HepG2 (cell line): Measurements from ENCODE around the gene NIN. TPM values are rescaled to one million over a fixed set of nuclear protein-coding genes. Genes with fewer than 3 reads are reported as not detected.

ENCODE experiments used
- ATAC-seq: fragments of 200-7000 bp; cut with Tn5 transposase; 3 replicates; pipeline ENCODE4 v1.9.1; 2020; ENCODE audit warnings: mild to moderate bottlenecking, moderate library complexity
- BruUV-seq: library from RNA; stranded (reverse); fragments of 400-500 nt; replicated peaks from 2 replicates; lab custom pipeline; 2021; lab: Mats Ljungman, UMichigan
- CTCF ChIA-PET: fragments of 300-600 bp; formaldehyde crosslinking; extraction: SDS; loops from one replicate; lab custom pipeline; 2021; ENCODE audit warnings: low total read pairs, inconsistent platforms, low intra/inter-chr PET ratio; lab: Yijun Ruan, JAX
- POLR2A ChIA-PET: fragments of 350-600 bp; sonication (Branson Sonifier 250); formaldehyde crosslinking; loops from one replicate; lab custom pipeline; 2020; ENCODE audit warnings: antibody characterized with exemption, inconsistent platforms; lab: Yijun Ruan, JAX
- DNase-seq: peaks from one replicate; pipeline ENCODE4 v3.0.0-alpha.2; 2015; ENCODE audit warnings: low spot score
- FAIRE-seq: peaks from 3 replicates; lab custom pipeline; 2011; peaks lifted over from hg19 to GRCh38; lab: Jason Lieb, UNC
- H2AFZ ChIP-seq: one replicate; pipeline ENCODE4 v1.6.1; 2011; ENCODE audit warnings: low read length, inconsistent platforms
- H3K27ac ChIP-seq: fragments of 300-600 bp; 3 replicates; pipeline ENCODE4 v1.8.0; 2011; ENCODE audit warnings: mixed run types, mild to moderate bottlenecking, mixed read lengths, low read length, inconsistent platforms; ENCODE audit not compliant: insufficient read depth; ENCODE audit errors: extremely low read length
- H3K27me3 ChIP-seq, 2 experiments: fragments of 200-600 bp in 1 of 2; 2 replicates in 1 of 2; 3 replicates in 1 of 2; pipeline versions ENCODE4 v1.6.0 to v1.8.0; 2011; ENCODE audit warnings: low read length in 2 of 2, mild to moderate bottlenecking in 2 of 2, moderate library complexity in 2 of 2, inconsistent platforms in 1 of 2; ENCODE audit not compliant: insufficient read depth in 2 of 2, control insufficient read depth in 1 of 2
- H3K36me3 ChIP-seq, 2 experiments: fragments of 200-600 bp in 1 of 2; replicated peaks in 1 of 2; 2 replicates in 1 of 2; 3 replicates in 1 of 2; pipeline versions ENCODE4 v1.5.1 to v1.8.0; 2011; ENCODE audit warnings: low read length in 2 of 2, inconsistent platforms in 1 of 2; ENCODE audit not compliant: insufficient read depth in 2 of 2, control insufficient read depth in 1 of 2
- H3K4me1 ChIP-seq: 2 replicates; pipeline ENCODE4 v1.5.1; 2012; ENCODE audit warnings: low read length, inconsistent platforms; ENCODE audit not compliant: insufficient read depth
- H3K4me2 ChIP-seq: 2 replicates; pipeline ENCODE4 v1.6.0; 2011; ENCODE audit warnings: low read depth, low read length, inconsistent platforms
- H3K4me3 ChIP-seq, 3 experiments: fragments of 200-600 bp in 1 of 3; sonication (generic), shearing (Covaris generic) in 1 of 3; replicated peaks in 1 of 3; 2 replicates each; pipeline ENCODE4 v1.5.1; 2011 to 2016; ENCODE audit warnings: low read length in 3 of 3, inconsistent platforms in 2 of 3, low read depth in 2 of 3, mild to moderate bottlenecking in 2 of 3, control low read depth in 1 of 3, mixed read lengths in 1 of 3; ENCODE audit not compliant: insufficient read depth in 1 of 3
- H3K79me2 ChIP-seq: one replicate; pipeline ENCODE4 v1.6.1; 2011; ENCODE audit warnings: low read length, inconsistent platforms; ENCODE audit not compliant: insufficient read depth
- H3K9ac ChIP-seq: 2 replicates; pipeline ENCODE4 v1.6.0; 2011; ENCODE audit warnings: mild to moderate bottlenecking, low read depth, low read length, inconsistent platforms; ENCODE audit not compliant: insufficient read depth
- H3K9me3 ChIP-seq: 2 replicates; pipeline ENCODE4 v1.5.1; 2012; ENCODE audit warnings: mild to moderate bottlenecking, low read length
- H4K20me1 ChIP-seq: 2 replicates; pipeline ENCODE4 v1.6.0; 2011; ENCODE audit warnings: inconsistent platforms, mild to moderate bottlenecking, low read length, moderate library complexity; ENCODE audit not compliant: insufficient read depth
- CEBPG ChIP-seq: IDR thresholded peaks from 2 replicates; pipeline ENCODE4 v1.6.1; 2016
- ETV5 ChIP-seq: IDR thresholded peaks from 2 replicates; pipeline ENCODE4 v1.6.1; 2018; ENCODE audit warnings: missing biosample characterization, missing genetic modification reagents, inconsistent platforms, borderline replicate concordance
- EZH2 ChIP-seq: conservative IDR thresholded peaks from 2 replicates; pipeline ENCODE4 v1.6.1; 2012; ENCODE audit warnings: mild to moderate bottlenecking, low read depth, low read length, moderate library complexity
- FOXC1 ChIP-seq: sonication (generic); formaldehyde crosslinking; IDR thresholded peaks from 2 replicates; pipeline ENCODE4 v1.8.0; 2022; ENCODE audit warnings: mild to moderate bottlenecking, missing genetic modification reagents, borderline replicate concordance
- TCF7 ChIP-seq: sonication (generic); IDR thresholded peaks from 2 replicates; pipeline ENCODE4 v1.6.1; 2016; ENCODE audit warnings: antibody characterized with exemption, low read depth
- ZNF639 ChIP-seq: conservative IDR thresholded peaks from 2 replicates; pipeline ENCODE4 v1.6.1; 2018; ENCODE audit warnings: missing genetic modification reagents
- ZNF75D ChIP-seq: sonication (generic); formaldehyde crosslinking; IDR thresholded peaks from 2 replicates; pipeline ENCODE4 v1.8.1; 2023; ENCODE audit warnings: missing genetic modification reagents, mild to moderate bottlenecking, borderline replicate concordance
- WGBS: methylation state at CpG from one replicate; pipeline ENCODE4 v1.1.6; 2017; ENCODE audit warnings: low lambda C conversion rate; 5-methylcytosine and 5-hydroxymethylcytosine counted together
- in situ Hi-C: cut with HindIII; loops from 2 replicates; pipeline ENCODE4 v1.10.0; 2017; ENCODE audit warnings: low pct_unique_long_range_greater_than_20kb; ENCODE audit not compliant: extremely low pct_ligation_motif_present
- intact Hi-C: fragments of 100-400 bp; cut with micrococcal nuclease; formaldehyde crosslinking; loops from one replicate; pipeline ENCODE4 v1.10.0; 2022; ENCODE audit not compliant: unreplicated experiment
- polyA plus RNA-seq, 8 experiments: library from polyadenylated mRNA; depleted of rRNA in 3 of 8; stranded (reverse) in 7 of 8; unstranded in 1 of 8; fragments of >200 nt; fragmentation: Illumina TruSeq in 4 of 8; extraction: Trizol in 4 of 8; gene quantifications; 2 replicates each; pipeline versions ENCODE4 v1.2.1 to v1.2.3, GENCODE V29; 2011 to 2016; ENCODE audit warnings: low read depth in 4 of 8, missing spikeins in 1 of 8, mixed read lengths in 1 of 8; ENCODE audit not compliant: insufficient read depth in 1 of 8
- total RNA-seq, 5 experiments: library from RNA; depleted of rRNA; stranded (reverse); fragments of >200 nt; fragmentation: Illumina TruSeq; extraction: Trizol; gene quantifications; 2 replicates each; pipeline ENCODE4 v1.2.3, GENCODE V29; 2016; ENCODE audit warnings: low read depth in 1 of 5

Gene NIN
- total and polyA plus RNA-seq, 2 of the 13 experiments (the other 11 are each of a cell fraction or from before 2014, with no cell fraction given) = 2.8 to 9.7 TPM

GRCh38 chr14:50774542-50775267 is 56.3 kb downstream of the NIN start:
- Histone ChIP-seq H3K27me3 (no peaks in the 10 kb centered on the region), H4K20me1 (no peaks in the 10 kb centered on the region), H3K27ac (no peak overlapping the region), H3K9me3 (no peaks in the 10 kb centered on the region), H3K4me3 (no peak overlapping the region), H3K4me1 (no peaks in the 10 kb centered on the region), H3K79me2 (no peaks in the 10 kb centered on the region), H3K9ac (no peak overlapping the region), H3K36me3 (peaks cover 2 to 22% of the 10 kb centered on the region in 2 experiments; a peak in 2 of 5 replicates), H3K4me2 (no peak overlapping the region), H2AFZ (no peak overlapping the region)
- FAIRE-seq = no peak
- POLR2A ChIA-PET = no interaction called here
- CTCF ChIA-PET = interaction anchor here (1.6 to 1.9 kb wide), 2 partner anchors 155 to 232 kb away, joined by 9 to 13 read pairs; no protein-coding TSS in a partner anchor
- ATAC-seq = no peak
- DNase-seq = no peak
- in situ Hi-C loops (loop anchor here (5.0 to 10.0 kb wide), 2 partner anchors 160 to 232 kb away; no protein-coding TSS in a partner anchor), intact Hi-C loops (no loop called here)
- no TSS peak for BruUV-seq
- TF ChIP-seq FOXC1 (CRISPR knock-in tag) (no peak), ZNF639 (CRISPR knock-in tag) (no peak), TCF7 (no peak), CEBPG (no peak), ZNF75D (CRISPR knock-in tag) (no peak), EZH2 (no peak), ETV5 (CRISPR knock-in tag) (no peak)
- 96% methylated on average over 8 of the region's 8 CpGs for WGBS
